AG09319 (cell line): ENCODE results near the gene SIM2.
"Not testable (repeated sequence)": the region's sequence is repeated elsewhere in the genome, so short reads cannot be mapped to it uniquely, and the experiment has no call there.

Experiments
- DNase-seq: peaks from one replicate; pipeline ENCODE4 v3.0.0-alpha.2; 2010; ENCODE audit warnings: low read depth; ENCODE audit errors: extremely low read depth
- TF ChIP-seq, protein P1 (sequence below): IDR thresholded peaks from 2 replicates; pipeline ENCODE4 v1.5.1; 2011; ENCODE audit warnings: low read depth, mild to moderate bottlenecking, inconsistent platforms, low read length, moderate library complexity

Gene SIM2

DNA sequence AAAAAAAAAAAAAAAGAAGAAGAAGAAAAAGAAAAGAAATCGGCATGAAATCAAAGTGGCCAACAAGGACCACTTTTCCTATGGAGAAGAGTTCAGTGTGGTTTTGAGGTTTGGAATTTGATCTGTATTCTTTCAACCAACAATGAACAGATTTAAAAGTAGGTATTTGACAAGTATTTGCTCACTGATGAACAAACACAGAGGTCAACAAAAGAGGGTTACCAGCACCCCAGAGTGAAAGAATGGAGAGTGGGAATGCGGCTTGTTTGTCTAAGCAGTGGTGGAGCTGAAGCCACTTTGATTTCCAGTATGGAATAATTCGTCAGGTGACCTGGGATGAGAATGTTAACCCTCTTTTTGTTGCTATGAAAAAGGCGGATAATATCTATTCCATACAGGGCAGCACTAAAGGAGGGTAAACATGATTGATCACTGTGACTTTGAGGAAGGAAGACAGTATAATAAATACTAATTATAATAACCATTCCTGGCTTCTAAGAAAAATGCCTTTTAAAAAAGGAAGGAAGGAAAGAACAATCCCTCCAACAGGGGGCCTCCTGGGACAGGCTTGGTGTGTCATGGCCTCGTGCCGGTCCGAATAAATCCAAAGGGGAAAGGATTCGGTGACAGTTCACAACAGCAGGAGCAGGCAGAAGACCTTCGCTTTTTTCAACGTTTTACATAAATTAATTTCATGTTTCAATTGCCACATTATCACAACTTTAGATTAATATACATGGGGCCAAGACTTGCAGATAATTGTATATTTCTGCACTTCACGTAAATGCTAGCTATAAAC is 37.2 kb upstream of the SIM2 start:
- TF ChIP-seq, protein P1, sequence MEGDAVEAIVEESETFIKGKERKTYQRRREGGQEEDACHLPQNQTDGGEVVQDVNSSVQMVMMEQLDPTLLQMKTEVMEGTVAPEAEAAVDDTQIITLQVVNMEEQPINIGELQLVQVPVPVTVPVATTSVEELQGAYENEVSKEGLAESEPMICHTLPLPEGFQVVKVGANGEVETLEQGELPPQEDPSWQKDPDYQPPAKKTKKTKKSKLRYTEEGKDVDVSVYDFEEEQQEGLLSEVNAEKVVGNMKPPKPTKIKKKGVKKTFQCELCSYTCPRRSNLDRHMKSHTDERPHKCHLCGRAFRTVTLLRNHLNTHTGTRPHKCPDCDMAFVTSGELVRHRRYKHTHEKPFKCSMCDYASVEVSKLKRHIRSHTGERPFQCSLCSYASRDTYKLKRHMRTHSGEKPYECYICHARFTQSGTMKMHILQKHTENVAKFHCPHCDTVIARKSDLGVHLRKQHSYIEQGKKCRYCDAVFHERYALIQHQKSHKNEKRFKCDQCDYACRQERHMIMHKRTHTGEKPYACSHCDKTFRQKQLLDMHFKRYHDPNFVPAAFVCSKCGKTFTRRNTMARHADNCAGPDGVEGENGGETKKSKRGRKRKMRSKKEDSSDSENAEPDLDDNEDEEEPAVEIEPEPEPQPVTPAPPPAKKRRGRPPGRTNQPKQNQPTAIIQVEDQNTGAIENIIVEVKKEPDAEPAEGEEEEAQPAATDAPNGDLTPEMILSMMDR: peak; percentile 46
- no peak for DNase-seq

DNA sequence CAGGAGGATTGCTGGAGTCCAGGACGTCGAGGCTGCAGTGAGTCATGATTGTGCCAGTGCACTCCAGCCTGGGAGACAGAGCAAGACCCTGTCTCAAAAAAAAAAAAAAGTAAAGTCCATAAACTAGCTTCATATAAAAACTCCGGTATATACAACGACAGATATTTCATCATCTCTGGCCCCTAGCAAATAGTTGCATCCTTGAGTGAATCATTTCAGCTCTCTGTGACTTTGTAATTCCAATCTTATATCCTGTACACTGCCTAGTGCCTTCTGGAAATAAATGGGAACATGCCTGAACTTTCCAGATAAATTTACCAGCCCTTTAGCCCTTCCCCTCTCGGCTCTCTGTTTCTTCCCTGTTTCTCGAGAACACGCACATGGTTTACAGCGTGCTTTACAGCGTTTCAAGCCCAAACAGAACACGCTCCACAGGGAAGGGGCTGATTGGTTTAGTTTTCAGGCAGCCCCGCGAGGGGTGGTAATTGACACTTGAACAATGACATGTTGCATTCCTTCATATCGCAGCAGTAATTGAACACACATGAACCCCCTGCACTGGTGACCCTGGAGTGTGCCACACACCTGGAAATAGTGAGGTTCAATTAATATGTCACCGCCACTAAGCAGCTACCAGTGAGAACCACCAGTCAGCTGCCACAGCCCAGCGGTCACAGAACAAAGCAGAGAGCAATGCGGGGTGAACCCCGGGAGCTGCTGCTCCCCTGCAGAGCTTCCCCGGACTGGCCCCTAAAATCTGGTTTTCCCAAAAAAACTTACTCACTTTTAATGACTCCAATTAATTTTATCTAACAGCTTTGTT is 35.7 kb upstream of the SIM2 start:
- TF ChIP-seq, protein P1: no peak
- no peak for DNase-seq

DNA sequence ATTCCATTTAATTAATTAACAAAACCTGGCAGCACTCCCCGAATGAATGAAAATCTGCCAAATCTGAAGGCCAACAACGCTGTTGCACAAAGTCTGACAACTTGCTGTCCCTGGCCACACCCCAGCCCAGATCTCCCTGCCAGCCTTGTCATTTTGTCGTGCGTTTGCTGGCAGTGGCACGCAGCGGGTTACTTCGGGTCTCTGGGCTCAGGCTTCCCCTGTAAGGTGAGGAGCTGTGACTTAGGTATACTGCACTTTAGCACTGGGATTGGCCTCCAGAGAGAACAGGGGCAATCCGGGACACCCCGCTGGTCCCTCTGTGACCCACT is 34.3 kb upstream of the SIM2 start:
- no peak for DNase-seq
- TF ChIP-seq, protein P1: no peak

DNA sequence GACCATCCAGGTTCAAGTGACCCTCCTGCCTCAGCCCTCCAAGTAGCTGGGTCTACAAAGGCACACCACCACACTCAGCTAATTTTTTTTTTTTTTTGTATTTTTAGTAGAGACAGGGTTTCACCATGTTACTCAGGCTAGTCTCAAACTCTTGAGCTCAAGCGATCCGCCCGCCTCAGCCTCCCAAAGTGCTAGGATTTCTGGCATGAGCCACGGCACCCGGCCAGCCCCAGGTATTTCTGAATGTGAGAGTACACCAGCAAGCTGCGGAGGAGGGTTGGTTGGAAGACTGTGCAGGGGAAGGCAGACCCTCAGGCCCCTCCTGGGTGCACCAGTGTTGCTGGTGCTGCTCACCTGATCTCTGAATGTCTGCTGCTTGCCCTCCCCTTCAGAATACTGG is 33.1 kb upstream of the SIM2 start:
- TF ChIP-seq, protein P1: no peak
- DNase-seq: no peak

DNA sequence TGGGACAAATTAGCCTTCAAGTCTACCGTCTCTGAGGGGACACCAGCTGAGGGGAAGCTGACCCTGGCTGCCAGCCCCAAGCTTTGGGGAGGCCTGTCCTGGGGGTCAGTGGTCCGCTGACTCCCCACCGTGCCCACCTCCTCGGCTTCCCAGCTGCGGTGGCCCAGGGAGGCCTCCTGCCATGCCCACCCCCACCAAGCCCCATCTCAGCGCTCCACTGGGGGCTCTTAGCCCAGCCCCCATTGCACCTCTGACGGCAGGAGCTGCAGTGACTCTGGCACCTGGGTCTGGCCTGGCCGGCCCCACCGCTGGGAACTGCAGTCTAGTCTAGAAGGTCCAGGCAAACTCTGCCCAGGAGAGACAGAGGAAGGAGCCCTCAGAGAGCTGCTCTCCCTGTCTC is 30.2 kb upstream of the SIM2 start:
- TF ChIP-seq, protein P1: no peak
- no peak for DNase-seq

DNA sequence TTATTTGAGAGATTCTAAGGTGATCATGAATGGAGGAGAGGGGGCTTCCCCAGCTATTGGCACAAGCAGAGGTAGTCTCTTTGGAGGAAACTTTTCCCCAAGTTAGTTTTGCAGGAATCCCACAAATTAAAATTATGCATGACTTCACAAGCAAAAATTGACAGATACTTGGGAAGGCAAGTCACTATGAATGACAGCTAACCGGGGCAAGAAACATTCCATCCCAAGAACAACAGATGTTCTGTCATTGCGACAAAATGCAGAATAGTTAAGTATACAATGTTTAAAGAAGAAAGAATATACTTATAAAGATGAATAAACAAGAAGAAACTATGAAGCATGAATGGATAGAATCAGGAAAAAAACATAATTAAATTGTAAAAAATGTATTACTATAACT is 27.1 kb upstream of the SIM2 start:
- DNase-seq: no peak
- TF ChIP-seq, protein P1: no peak

DNA sequence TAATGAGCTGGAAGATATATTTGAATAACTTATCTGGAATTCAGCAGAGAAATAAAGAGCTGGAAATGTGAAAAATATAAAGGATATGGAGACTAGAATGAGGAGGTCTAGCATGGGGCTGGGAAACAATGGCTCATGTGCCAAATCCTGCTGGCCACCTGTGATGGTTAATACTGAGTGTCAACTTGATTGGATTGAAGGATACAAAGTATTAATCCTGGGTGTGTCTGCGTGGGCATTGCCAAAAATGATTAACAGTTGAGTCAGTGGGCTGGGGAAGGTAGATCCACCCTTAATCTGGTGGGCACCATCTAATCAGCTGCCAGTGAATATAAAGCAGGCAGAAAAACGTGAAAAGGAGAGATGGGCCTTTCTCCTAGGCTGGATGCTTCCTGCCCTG is 26.6 kb upstream of the SIM2 start:
- not testable (repeated sequence) for DNase-seq
